Activated CD8-positive, alpha-beta memory T cell treated with anti-CD3 and anti-CD28 coated beads, Interleukin-2, amount 10 ng/mL, durations not matched to agents 7 days and 5 days (primary cell): Measurements from ENCODE around the gene CHD9. TPM values are rescaled to one million over a fixed set of nuclear protein-coding genes. Genes with fewer than 3 reads are reported as not detected.
A peak's percentile ranks its signal among the peaks of the same experiment; 100 is the strongest.
"Not testable (repeated sequence)": the region's sequence is repeated elsewhere in the genome, so short reads cannot be mapped to it uniquely, and the experiment has no call there.

ENCODE experiments used
- ATAC-seq: fragments of 150-1000 bp; cut with Tn5 transposase; one replicate; pipeline ENCODE4 v1.10.0; 2021; ENCODE audit warnings: moderate library complexity
- CTCF ChIA-PET: fragments of 350-600 bp; sonication (Branson Sonifier 250); formaldehyde crosslinking; loops from one replicate; lab custom pipeline; 2021; ENCODE audit warnings: antibody characterized with exemption; lab: Charles Lee
- DNase-seq: peaks from one replicate; pipeline ENCODE4 v3.0.0-alpha.2; 2020
- H3K27ac Mint-ChIP-seq: one replicate; pipeline ENCODE4 v1.8.0; 2021; ENCODE audit warnings: mild to moderate bottlenecking, mixed read lengths
- H3K27me3 Mint-ChIP-seq: one replicate; pipeline ENCODE4 v1.8.0; 2021; ENCODE audit warnings: mixed read lengths
- H3K36me3 Mint-ChIP-seq: one replicate; pipeline ENCODE4 v1.8.0; 2021; ENCODE audit warnings: mild to moderate bottlenecking, mixed read lengths
- H3K4me1 Mint-ChIP-seq: one replicate; pipeline ENCODE4 v1.8.0; 2021; ENCODE audit warnings: mixed read lengths
- H3K4me3 Mint-ChIP-seq: one replicate; pipeline ENCODE4 v1.8.0; 2021; ENCODE audit warnings: mild to moderate bottlenecking, moderate library complexity, mixed read lengths
- H3K9me3 Mint-ChIP-seq: one replicate; pipeline ENCODE4 v1.8.0; 2022; ENCODE audit warnings: low read depth, mixed read lengths
- total RNA-seq, 2 experiments: library from RNA; stranded (reverse); gene quantifications; one replicate each; pipeline ENCODE4 v1.2.3, GENCODE V29; 2021

The CHD9 gene
- total RNA-seq, 2 experiments from 2014 or later = 23.7 to 32.7 TPM

DNA sequence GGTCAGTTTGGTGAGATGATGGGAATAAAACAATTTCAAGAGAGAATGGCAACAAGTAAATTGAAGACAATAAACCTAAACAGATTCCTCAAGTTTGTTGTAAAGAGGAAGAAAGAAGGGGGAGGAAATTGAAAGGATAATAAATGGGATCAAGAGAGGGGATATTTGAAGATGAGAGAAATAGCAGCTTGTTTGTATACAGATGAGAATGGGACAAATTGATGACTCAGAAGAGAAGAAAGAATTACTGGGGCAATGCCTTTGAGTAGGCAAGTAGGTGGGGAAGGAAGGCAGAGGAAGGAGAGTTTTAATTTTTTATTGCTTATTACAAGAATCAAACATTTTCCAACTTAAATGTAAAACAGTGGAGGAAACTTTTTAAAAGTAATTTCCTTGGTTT is 98.3 kb downstream of the CHD9 start:
- CTCF ChIA-PET = interaction anchor here (1.2 to 1.9 kb wide), 2 partner anchors 12 to 23 kb away, joined by 3 to 5 read pairs; no protein-coding TSS in a partner anchor
- no peaks in the 10 kb centered on the region for H3K4me1 Mint-ChIP-seq
- DNase-seq (no peak), ATAC-seq (no peak)
- no peaks in the 10 kb centered on the region for H3K27me3 Mint-ChIP-seq
- peaks cover 25% of the 10 kb centered on the region for H3K36me3 Mint-ChIP-seq
- no peaks in the 10 kb centered on the region for H3K9me3 Mint-ChIP-seq
- no peak overlapping the region for H3K27ac Mint-ChIP-seq
- H3K4me3 Mint-ChIP-seq = no peak overlapping the region

GRCh38 chr16:53154513-53154912 is 99.7 kb downstream of the CHD9 start:
- Mint-ChIP-seq H3K36me3 (peaks cover 22% of the 10 kb centered on the region), H3K4me3 (no peak overlapping the region), H3K27me3 (no peaks in the 10 kb centered on the region), H3K9me3 (no peaks in the 10 kb centered on the region), H3K4me1 (no peaks in the 10 kb centered on the region), H3K27ac (no peak overlapping the region)
- CTCF ChIA-PET = interaction anchor here (1.2 to 2.8 kb wide), 4 partner anchors 10 to 102 kb away, joined by 3 to 11 read pairs (median 4); partner anchors contain the start of genes CHD9 and CHD9NB
- DNase-seq = no peak
- no peak for ATAC-seq

DNA sequence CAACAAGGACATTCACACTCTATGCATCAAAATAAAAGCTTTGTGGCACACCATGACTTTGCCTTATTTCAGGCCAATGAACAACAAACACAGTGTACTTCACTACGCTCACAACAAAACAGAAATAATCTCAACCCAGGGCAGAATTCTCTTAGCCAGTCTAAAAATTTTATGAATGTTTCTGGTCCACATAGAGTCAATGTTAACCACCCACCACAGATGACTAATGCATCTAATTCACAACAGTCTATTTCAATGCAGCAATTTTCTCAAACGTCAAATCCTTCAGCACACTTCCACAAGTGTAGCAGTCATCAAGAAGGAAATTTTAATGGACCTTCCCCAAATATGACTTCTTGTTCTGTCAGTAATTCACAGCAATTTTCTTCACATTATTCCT is 101.7 kb downstream of the CHD9 start:
- Mint-ChIP-seq H3K36me3 (peaks cover 20% of the 10 kb centered on the region), H3K27ac (no peak overlapping the region), H3K27me3 (no peaks in the 10 kb centered on the region), H3K4me3 (no peak overlapping the region), H3K4me1 (no peaks in the 10 kb centered on the region), H3K9me3 (no peaks in the 10 kb centered on the region)
- no peak for ATAC-seq
- CTCF ChIA-PET = interaction anchor here (1.7 to 2.8 kb wide), 2 partner anchors 101 to 104 kb away, joined by 4 to 11 read pairs; partner anchors contain the start of genes CHD9 and CHD9NB
- DNase-seq = no peak

GRCh38 chr16:53159781-53160436 is 105.1 kb downstream of the CHD9 start:
- peaks cover 22% of the 10 kb centered on the region for H3K36me3 Mint-ChIP-seq

GRCh38 chr16:53166099-53166498 is 111.3 kb downstream of the CHD9 start:
- Mint-ChIP-seq H3K27ac (no peak overlapping the region), H3K4me3 (no peak overlapping the region), H3K27me3 (no peaks in the 10 kb centered on the region), H3K4me1 (no peaks in the 10 kb centered on the region), H3K36me3 (peaks cover 3% of the 10 kb centered on the region), H3K9me3 (no peaks in the 10 kb centered on the region)
- CTCF ChIA-PET = interaction anchor here (1.9 kb wide), 1 partner anchor 111 kb away, joined by 9 read pairs; the partner anchor contains the start of gene CHD9
- DNase-seq = no peak
- ATAC-seq = no peak

More at GRCh38 chr16:53159781-53160436, 105.1 kb downstream of the CHD9 start:
- H3K4me3 Mint-ChIP-seq = no peak overlapping the region
- DNase-seq = no peak
- peak; percentile 82 for ATAC-seq
- CTCF ChIA-PET = interaction anchor here (1.0 to 4.5 kb wide), 4 partner anchors 9 to 110 kb away, joined by 3 to 52 read pairs (median 4); partner anchors contain the start of gene CHD9
- no peaks in the 10 kb centered on the region for H3K4me1 Mint-ChIP-seq
- no peaks in the 10 kb centered on the region for H3K27me3 Mint-ChIP-seq
- H3K27ac Mint-ChIP-seq = no peak overlapping the region
- no peaks in the 10 kb centered on the region for H3K9me3 Mint-ChIP-seq

- Mint-ChIP-seq H3K4me3 (no peak overlapping the region), H3K36me3 (peaks cover 5% of the 10 kb centered on the region), H3K27ac (no peak overlapping the region), H3K9me3 (no peaks in the 10 kb centered on the region), H3K4me1 (no peaks in the 10 kb centered on the region), H3K27me3 (no peaks in the 10 kb centered on the region)
- DNase-seq (no peak), ATAC-seq (no peak)
- CTCF ChIA-PET = interaction anchor here (1.4 to 1.5 kb wide), 2 partner anchors 8 to 10 kb away, joined by 3 to 5 read pairs; no protein-coding TSS in a partner anchor
Measured at GRCh38 chr16:53168744-53169143, 114.0 kb downstream of the CHD9 start.

DNA sequence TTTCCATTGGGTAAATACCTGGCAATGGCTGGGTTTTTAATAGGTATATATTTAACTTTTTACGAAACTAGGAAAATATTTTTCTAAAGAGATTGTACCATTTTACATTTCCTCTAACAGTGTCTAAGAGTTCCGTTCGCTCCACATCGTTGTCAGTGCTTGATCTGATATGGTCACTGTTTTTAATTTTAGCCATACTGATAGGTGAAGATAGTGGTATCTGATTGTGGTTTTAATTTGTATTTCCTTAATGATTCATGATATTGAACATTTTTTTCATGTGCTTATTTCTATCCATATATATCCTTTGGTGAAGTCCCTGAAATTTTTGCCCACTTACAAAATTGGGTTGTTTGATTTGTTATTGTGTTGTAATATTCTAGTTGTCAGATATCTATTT is 117.7 kb downstream of the CHD9 start:
- Mint-ChIP-seq H3K4me1 (no peaks in the 10 kb centered on the region), H3K27ac (no peak overlapping the region), H3K27me3 (no peaks in the 10 kb centered on the region), H3K9me3 (no peaks in the 10 kb centered on the region), H3K4me3 (no peak overlapping the region), H3K36me3 (peaks cover 6% of the 10 kb centered on the region)
- ATAC-seq (no peak), DNase-seq (no peak)
- CTCF ChIA-PET = interaction anchor here (1.1 kb wide), 1 partner anchor 118 kb away, joined by 3 read pairs; the partner anchor contains the start of gene CHD9

GRCh38 chr16:53175118-53175517 is 120.3 kb downstream of the CHD9 start:
- CTCF ChIA-PET = no interaction called here
- DNase-seq = no peak

DNA sequence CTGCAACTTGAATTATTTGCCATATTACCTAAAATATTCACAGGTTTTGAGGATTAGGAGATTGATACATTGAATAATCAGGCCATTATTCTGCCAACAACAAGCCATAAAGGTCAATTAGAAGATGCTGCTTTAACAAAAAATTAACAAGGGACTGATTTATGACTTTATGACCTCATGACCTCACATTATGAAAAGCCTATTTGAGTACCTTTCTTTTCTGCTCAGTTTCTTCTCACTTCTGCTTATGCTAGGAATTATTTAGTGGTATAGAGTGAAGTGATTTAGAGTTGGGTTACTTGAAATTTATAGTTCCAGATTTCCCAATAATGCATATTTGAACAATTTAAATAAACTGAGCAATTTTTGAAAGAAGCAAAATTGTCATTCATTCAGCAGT is 121.6 kb downstream of the CHD9 start:
- Mint-ChIP-seq H3K4me1 (no peaks in the 10 kb centered on the region), H3K27ac (no peak overlapping the region), H3K4me3 (no peak overlapping the region), H3K27me3 (no peaks in the 10 kb centered on the region), H3K9me3 (no peaks in the 10 kb centered on the region), H3K36me3 (peaks cover 5% of the 10 kb centered on the region)
- CTCF ChIA-PET = interaction anchor here (1.3 kb wide), 1 partner anchor 121 kb away, joined by 5 read pairs; the partner anchor contains the start of gene CHD9
- no peak for DNase-seq
- no peak for ATAC-seq

More at GRCh38 chr16:53175118-53175517, 120.3 kb downstream of the CHD9 start:
- no peak overlapping the region for H3K27ac Mint-ChIP-seq
- H3K4me1 Mint-ChIP-seq = no peaks in the 10 kb centered on the region
- H3K36me3 Mint-ChIP-seq = peaks cover 5% of the 10 kb centered on the region
- no peaks in the 10 kb centered on the region for H3K27me3 Mint-ChIP-seq
- no peaks in the 10 kb centered on the region for H3K9me3 Mint-ChIP-seq
- H3K4me3 Mint-ChIP-seq = no peak overlapping the region
- ATAC-seq = no peak

GRCh38 chr16:53183442-53183841 is 128.7 kb downstream of the CHD9 start:
- Mint-ChIP-seq H3K9me3 (peaks cover 17% of the 10 kb centered on the region), H3K4me3 (no peak overlapping the region), H3K27ac (no peak overlapping the region)

DNA sequence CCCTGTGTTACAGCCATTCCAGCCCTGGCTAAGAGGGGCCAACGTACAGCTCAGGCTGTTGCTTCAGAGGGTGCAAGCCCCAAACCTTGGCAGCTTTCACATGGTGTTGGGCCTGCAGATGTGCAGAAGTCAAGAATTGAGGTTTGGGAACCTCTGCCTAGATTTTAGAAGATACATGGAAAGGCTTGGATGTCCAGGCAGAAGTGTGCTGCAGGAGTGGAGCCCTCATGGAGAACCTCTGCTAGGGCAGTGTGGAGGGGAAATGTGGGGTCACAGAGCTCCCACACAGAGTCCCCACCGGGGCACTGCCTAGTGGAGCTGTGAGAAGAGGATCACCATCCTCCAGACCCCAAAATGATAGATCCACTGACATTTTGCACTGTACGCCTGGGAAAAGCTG is 130.9 kb downstream of the CHD9 start:
- H3K27ac Mint-ChIP-seq, H3K4me1 Mint-ChIP-seq, H3K27me3 Mint-ChIP-seq, ATAC-seq, CTCF ChIA-PET, DNase-seq, H3K4me3 Mint-ChIP-seq: not testable (repeated sequence)
- H3K9me3 Mint-ChIP-seq = peaks cover 17% of the 10 kb centered on the region
- peaks cover 40% of the 10 kb centered on the region for H3K36me3 Mint-ChIP-seq

More at GRCh38 chr16:53183442-53183841, 128.7 kb downstream of the CHD9 start:
- DNase-seq (no peak), ATAC-seq (no peak)
- Mint-ChIP-seq H3K4me1 (no peaks in the 10 kb centered on the region), H3K36me3 (peaks cover 38% of the 10 kb centered on the region), H3K27me3 (no peaks in the 10 kb centered on the region)
- CTCF ChIA-PET = no interaction called here

GRCh38 chr16:53187775-53188174 is 133.0 kb downstream of the CHD9 start:
- CTCF ChIA-PET = no interaction called here
- Mint-ChIP-seq H3K9me3 (peaks cover 17% of the 10 kb centered on the region), H3K27me3 (no peaks in the 10 kb centered on the region), H3K4me3 (no peak overlapping the region), H3K4me1 (no peaks in the 10 kb centered on the region), H3K27ac (no peak overlapping the region), H3K36me3 (peaks cover 41% of the 10 kb centered on the region)
- no peak for DNase-seq
- no peak for ATAC-seq

DNA sequence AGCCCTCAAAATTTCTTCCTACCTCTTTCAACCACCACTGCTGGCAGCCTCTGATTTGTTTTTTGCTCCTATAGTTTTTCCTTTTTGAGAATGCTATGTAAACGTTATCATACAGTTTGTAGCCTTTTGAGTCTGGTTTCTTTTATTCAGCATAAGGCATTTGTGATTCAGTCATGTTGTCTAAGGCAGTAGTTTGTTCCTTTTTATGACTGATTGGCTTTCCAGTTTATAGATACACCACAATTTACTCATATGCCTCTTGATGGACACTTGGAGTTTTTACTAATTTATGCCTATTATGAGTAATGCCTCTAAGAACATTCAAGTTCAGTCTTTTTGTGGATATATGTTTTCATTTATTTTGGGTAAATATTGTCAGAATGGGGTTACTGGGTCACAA is 136.6 kb downstream of the CHD9 start:
- H3K4me3 Mint-ChIP-seq = no peak overlapping the region
- H3K9me3 Mint-ChIP-seq = peaks cover 5% of the 10 kb centered on the region
- H3K27me3 Mint-ChIP-seq = no peaks in the 10 kb centered on the region
- ATAC-seq = no peak
- CTCF ChIA-PET = no interaction called here
- H3K4me1 Mint-ChIP-seq = no peaks in the 10 kb centered on the region
- no peak overlapping the region for H3K27ac Mint-ChIP-seq
- peaks cover 21% of the 10 kb centered on the region for H3K36me3 Mint-ChIP-seq
- no peak for DNase-seq

GRCh38 chr16:53198933-53199332 is 144.1 kb downstream of the CHD9 start:
- ATAC-seq = no peak

More at GRCh38 chr16:53198933-53199332, 144.1 kb downstream of the CHD9 start:
- no peak overlapping the region for H3K4me3 Mint-ChIP-seq
- CTCF ChIA-PET = no interaction called here
- H3K36me3 Mint-ChIP-seq = peaks cover 16% of the 10 kb centered on the region
- H3K27ac Mint-ChIP-seq = no peak overlapping the region
- DNase-seq = no peak
- H3K4me1 Mint-ChIP-seq = no peaks in the 10 kb centered on the region
- H3K27me3 Mint-ChIP-seq = no peaks in the 10 kb centered on the region
- H3K9me3 Mint-ChIP-seq = peaks cover 2% of the 10 kb centered on the region
